HG03108 (cell line): Measurements from ENCODE around the gene PRKAB1.

Experiments
- ATAC-seq: cut with Tn5 transposase; IDR thresholded peaks from one replicate; pipeline ENCODE4 v1.9.1; 2021; ENCODE audit warnings: moderate library complexity; ENCODE audit not compliant: unreplicated experiment

Gene PRKAB1

DNA sequence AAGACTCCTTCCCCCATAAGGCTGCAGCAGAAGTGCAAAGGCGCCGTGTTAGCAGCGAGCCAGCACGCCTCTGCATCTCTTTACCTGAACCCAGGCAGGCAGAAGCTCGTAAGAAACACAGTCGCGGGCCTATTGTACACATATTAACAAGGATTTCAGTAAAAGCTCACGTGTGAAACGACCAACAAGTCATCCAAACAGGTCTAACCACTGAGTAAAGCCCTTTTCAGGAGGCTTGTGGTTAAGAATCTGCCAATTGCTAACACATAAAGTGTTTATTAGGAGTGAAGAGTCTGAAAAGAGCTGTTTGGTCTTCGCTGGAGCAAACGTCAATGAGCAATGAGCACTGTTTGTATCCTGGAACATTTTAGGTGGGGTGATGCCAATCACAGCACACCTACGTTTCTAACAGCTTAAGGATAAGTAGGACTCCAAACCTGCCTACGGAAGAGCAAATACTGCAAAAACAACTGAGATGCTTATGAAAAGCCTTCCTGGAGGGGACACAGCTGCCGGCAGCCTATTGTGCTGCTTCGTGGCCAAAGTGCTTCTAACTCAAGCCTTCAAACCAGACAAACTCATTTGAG lies 43.1 kb downstream of the PRKAB1 start:
- ATAC-seq: no peak

DNA sequence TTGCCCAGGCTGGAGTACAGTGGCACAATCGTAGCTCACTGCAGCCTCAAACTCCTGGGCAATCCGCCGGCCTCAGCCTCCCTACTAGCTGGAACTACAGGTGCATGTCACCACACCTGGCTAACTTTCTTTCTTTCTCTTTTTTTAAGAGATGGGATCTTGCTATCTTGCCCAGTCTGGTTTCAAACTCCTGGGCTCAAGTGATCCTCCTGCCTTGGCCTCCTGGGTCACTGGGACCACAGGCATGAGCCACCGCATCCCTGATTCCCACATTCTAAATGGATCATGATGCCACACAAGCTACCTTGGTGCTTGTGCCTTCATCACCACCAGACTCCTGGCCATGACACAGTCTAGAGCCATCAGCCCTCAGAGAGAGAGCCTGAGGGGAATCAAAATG lies 43.8 kb downstream of the PRKAB1 start:
- ATAC-seq: no peak

DNA sequence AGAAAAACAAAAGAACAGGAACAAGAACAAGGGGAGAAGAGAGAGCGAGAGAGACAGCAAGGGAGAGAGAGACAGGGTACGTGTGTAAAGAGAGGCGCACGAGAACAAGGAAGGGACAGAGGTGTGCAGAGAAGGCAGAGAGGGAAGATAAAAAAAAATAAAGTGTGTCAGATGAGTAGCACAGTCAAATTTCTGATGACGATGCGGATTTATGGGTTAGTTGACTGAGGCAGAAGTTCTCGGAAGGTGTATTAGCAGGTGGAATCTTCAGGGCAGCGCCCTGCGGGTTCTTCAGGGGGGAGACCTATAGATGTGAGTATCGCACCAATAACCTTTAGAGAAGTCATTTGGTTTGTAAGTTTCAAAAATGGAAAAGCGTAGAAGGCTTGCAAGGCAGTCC lies 44.8 kb downstream of the PRKAB1 start:
- ATAC-seq: no peak

DNA sequence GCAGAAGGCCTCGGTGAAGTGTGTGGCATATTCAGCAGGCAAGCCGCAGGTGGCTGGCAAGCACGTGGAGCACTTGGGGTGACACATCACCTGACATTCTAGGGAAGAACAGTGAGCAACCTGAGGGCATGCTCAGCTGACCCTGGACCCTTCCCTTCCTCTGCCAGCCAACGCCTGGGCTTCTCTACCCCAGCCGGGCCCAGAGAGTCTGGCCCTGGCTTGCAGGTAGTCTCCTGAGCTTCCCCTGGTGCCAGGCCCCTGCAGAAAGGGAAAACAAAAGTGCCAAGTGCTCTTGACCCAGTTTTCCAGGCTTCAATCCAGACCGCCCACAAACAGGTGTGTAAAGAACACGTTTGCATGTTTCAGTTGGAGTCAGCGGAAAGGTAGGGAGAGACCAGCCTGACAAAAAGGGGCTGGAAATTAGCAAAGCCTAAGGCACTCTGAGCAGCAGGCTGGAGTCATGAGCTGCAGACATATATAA lies 45.7 kb downstream of the PRKAB1 start:
- no peak for ATAC-seq

DNA sequence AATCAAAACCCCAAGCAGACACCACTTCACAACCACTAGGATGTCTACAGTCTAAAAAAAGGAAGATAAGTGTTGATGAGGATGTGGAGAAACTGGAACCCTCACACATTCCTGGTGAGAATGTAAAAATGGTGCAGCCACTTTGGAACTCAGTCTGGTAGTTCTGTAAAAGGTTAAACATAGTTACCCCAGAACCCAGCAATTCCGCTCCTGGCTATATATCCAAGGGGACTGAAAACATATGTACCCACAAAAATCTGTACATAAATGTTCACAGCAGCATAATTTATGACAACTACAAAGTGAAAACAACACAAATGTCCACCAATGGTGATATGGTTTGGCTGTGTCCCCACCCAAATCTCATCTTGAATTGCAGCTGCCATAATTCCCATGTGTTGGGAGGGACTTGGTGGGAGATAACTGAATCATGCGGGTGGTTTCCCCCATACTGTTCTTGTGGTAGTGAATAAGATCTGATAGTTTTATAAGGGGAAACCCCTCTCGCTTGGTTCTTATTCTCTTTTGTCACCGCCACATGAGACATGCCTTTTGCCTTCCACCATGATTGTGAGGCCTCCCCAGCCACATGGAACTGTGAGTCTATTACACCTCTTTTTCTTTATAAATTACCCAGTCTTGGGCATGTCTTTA lies 46.8 kb downstream of the PRKAB1 start:
- ATAC-seq: no peak

DNA sequence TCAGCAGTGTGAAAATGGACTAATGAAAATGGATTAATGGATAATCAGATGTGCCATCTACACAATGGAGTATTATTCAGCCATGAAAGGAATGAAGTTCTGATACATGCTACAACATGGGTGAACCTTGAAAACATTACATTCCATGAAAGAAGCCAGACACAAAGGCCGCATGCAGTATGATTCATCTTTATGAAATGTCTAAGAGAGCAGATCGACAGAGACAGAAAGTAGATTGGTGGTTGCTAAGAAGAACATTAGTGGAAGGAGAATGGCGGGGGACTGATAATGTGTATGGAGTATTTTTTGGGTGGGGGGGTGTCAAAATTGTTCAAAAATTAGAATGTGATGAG lies 47.3 kb downstream of the PRKAB1 start:
- no peak for ATAC-seq

DNA sequence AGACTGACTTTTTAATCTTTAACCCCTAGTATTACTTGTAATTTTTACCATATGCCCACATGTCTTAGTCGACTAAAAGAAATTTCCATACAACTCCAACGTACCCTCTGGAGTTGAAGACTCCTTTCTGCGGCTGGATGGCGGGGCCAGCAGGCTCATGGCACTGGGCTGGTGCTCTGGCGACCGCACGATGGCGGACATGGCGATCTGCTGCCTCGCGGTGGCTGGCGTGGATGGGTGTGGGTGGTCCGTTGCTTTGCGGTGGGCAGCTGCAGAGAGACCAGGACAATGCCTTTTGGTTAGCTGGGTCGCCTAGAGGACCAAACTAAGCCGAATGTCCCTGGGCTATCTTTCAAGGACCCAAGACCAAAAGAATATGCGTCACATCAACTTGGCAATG lies 50.2 kb downstream of the PRKAB1 start:
- ATAC-seq: no peak

DNA sequence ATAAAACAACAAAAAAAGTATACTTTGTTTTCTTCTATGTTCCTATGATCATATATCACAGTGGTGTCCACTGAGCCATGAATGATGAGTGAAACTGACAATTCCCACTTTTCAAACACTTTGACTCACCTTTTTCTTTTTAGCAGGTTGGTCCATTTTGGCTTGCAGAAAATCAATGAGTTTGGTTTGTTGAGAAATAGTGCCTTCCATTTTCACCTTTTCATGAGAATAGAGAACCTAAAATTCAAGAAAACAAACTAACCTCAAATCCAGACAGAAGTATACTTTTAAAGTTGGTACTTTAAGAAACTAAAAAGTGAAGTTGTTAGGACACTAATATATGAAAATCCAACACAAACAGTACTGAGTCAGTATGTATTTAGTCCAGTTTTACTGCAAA lies 52.4 kb downstream of the PRKAB1 start:
- ATAC-seq: no peak

DNA sequence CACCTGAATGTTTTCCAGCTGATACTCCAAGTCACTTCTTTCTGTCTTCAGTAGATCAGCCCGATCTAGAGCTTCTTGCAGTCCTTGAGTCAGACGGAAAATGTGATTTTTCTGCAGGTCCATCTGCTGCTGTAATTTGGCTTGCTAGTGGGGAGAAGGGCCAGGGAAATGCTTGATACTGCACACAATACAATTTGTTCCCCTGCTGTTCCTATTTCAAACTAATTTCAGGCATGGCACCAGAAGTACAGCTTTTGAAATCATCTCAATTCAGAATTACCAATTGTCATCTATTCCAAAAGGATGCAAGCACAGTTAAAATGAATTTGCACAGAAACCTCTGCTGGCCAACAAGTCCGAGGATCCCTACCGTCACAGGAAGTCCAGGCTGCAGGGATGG lies 53.4 kb downstream of the PRKAB1 start:
- ATAC-seq: no peak

DNA sequence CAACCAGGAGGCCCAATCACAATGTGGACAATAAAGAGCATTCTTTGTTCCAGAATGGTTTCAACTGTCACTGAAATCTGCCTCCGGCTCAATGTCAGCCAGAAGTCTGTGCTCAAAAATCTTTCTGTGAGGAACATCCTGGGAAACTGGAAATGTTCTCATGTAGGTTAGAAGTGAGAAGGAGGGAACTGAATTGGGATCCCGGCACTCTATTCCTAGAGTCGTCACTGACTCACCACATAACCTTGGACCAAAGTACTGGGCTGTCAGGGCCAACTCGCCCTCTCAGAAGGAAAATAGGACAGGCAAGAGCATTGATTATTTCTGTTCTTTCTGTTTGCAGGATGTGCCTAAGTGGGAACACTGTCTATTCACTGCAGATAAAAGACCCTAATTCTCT lies 57.6 kb downstream of the PRKAB1 start:
- ATAC-seq: no peak

DNA sequence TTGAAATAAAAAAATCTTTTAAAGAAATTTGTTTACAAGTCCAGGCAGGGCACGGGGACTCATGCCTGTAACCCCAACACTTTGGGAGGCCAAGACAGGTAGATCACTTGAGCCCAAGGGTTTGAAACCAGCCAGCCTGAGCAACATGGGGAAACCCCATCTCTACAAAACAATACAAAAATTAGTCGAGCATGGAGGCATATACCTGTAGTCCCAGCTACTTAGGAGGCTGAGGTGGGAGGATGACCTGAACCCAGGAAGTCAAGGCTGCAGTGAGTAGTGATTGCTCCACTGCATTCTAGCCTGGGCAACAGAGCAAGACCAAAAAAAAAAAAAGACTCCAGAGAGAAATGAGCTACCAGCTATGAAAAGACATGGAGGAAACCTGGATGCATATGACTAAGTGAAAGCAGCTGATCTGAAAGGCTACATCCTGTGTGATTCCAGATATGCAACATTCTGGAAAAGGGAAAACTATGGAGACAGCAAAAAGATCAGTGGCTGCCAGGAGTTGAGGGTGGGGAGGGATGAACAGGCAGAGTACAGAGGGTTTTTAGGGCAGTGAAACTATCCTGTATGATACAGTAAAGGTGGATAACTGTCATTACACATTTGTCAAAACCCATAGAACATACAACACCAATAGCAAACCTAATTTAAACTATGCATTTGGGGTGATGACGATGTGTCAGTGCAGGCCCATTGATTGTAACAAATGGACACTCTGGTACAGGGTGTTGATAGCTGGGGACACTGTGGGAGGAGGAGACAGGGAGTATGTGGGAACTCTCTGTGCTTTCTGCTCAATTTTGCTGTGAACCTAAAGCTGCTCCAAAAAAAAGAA lies 59.9 kb downstream of the PRKAB1 start:
- no peak for ATAC-seq

DNA sequence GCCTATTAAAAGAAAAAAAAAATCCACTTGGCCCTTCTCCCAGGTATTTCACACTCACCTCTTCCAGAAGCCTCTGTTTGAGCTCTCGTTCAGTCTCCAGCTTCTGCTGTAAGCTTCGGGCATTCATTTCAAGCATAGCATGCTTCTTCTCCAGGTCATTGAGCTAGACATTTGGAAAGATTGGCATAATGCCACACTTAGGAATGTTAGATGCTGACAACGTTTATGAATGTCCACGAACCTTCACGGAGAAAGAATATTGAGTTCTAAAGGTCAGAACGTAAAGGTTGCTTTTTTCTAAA lies 60.5 kb downstream of the PRKAB1 start:
- ATAC-seq: no peak

DNA sequence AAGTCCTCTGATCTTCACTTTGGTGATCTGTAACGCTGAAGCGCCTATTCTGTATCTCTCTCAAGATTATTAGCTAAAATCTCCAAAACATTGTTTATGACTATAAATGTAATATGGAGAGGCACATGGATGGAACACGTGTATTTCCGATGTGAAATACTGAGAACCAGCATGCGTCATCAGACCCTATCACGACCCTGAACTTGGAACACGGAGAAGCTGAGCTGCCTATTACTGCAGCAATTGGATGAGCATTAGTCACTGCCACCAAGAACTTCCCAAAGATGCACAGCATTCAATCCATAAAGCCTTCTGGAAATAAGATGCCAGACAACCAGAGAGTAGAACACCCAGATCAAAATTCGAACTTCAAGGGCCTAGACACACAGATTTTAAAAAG lies 61.9 kb downstream of the PRKAB1 start:
- no peak for ATAC-seq

DNA sequence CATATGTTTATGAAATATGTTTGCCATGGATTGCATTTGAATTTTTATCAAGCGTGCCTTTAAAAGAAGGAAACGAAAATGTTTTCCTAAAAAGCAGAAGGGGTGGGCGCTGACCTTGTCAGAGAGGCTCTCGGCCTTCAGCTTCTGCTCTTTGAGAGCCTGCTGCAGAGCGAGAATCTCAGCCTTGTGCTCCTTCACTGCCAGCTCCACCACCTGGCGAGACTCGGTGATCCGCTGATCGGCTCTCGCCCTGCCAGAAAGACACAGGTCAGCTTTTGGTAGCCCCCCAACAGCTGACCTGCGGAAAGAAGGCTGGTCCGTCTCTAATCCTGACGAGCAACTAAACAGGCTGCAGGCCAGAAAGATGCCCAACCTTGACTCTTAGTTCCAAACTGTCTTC lies 62.4 kb downstream of the PRKAB1 start:
- no peak for ATAC-seq
